Spleen (tissue), 11 donors: Measurements from ENCODE around the gene MYO6. TPM values are rescaled to one million over a fixed set of nuclear protein-coding genes. Genes with fewer than 3 reads are reported as not detected.

Experiments
- DNase-seq: peaks from one replicate; pipeline ENCODE4 v3.0.0-alpha.2; 2020
- H3K27ac ChIP-seq, 8 donors: fragments of 200-600 bp; sonication (generic) in 7 of 8; 1 replicate in 4 of 8; 2 replicates in 4 of 8; pipeline versions ENCODE4 v1.5.0 to v1.8.0; 2016 to 2021; ENCODE audit warnings: inconsistent platforms in 4 of 8, mild to moderate bottlenecking in 4 of 8, moderate library complexity in 1 of 8
- H3K27me3 ChIP-seq, 7 donors: fragments of 200-600 bp; sonication (generic) in 6 of 7; replicated peaks in 1 of 7; 1 replicate in 4 of 7; 2 replicates in 3 of 7; pipeline versions ENCODE4 v1.5.0 to v1.8.0; 2016 to 2021; ENCODE audit warnings: inconsistent platforms in 3 of 7, mild to moderate bottlenecking in 1 of 7
- H3K36me3 ChIP-seq, 6 donors: fragments of 200-600 bp; sonication (generic) in 5 of 6; 1 replicate in 4 of 6; 2 replicates in 2 of 6; pipeline versions ENCODE4 v1.5.0 to v1.8.0; 2016 to 2021; ENCODE audit warnings: inconsistent platforms in 2 of 6
- H3K4me1 ChIP-seq, 6 donors: fragments of 200-600 bp; sonication (generic) in 5 of 6; 1 replicate in 3 of 6; 2 replicates in 3 of 6; pipeline versions ENCODE4 v1.5.0 to v1.8.0; 2016 to 2021; ENCODE audit warnings: inconsistent platforms in 3 of 6
- H3K4me3 ChIP-seq, 8 donors: fragments of 200-600 bp; sonication (generic) in 7 of 8; 1 replicate in 4 of 8; 2 replicates in 4 of 8; pipeline versions ENCODE4 v1.5.0 to v1.8.0; 2016 to 2021; ENCODE audit warnings: inconsistent platforms in 4 of 8, mild to moderate bottlenecking in 4 of 8, moderate library complexity in 2 of 8
- H3K9me3 ChIP-seq, 8 donors: fragments of 200-600 bp; sonication (generic) in 7 of 8; 1 replicate in 4 of 8; 2 replicates in 4 of 8; pipeline versions ENCODE4 v1.5.0 to v1.8.0; 2016 to 2021; ENCODE audit warnings: inconsistent platforms in 4 of 8
- CTCF ChIP-seq, 11 experiments: fragments of 200-600 bp in 7 of 11; fragments of 450-650 bp in 4 of 11; sonication (generic) in 4 of 11; IDR thresholded peaks in 8 of 11; conservative IDR thresholded peaks in 3 of 11; 1 replicate in 7 of 11; 2 replicates in 4 of 11; pipeline versions ENCODE4 v1.4.0 to v1.8.0; 2016 to 2021; ENCODE audit warnings: antibody characterized with exemption in 11 of 11, inconsistent platforms in 4 of 11, mild to moderate bottlenecking in 1 of 11
- POLR2A ChIP-seq, 3 donors: fragments of 450-650 bp; IDR thresholded peaks; one replicate each; pipeline ENCODE4 v1.5.1; 2017; ENCODE audit warnings: antibody characterized with exemption in 3 of 3, mild to moderate bottlenecking in 1 of 3
- POLR2AphosphoS5 ChIP-seq, 3 donors: sonication (generic); formaldehyde crosslinking; IDR thresholded peaks; one replicate each; pipeline ENCODE4 v1.5.1; 2017; ENCODE audit warnings: antibody characterized with exemption in 3 of 3
- WGBS, 5 donors: extraction: QIAGEN DNeasy Blood & Tissue Kit in 3 of 5; methylation state at CpG; one replicate each; pipeline versions ENCODE4 v1.1.5 to v1.1.7; 2013 to 2018; 5-methylcytosine and 5-hydroxymethylcytosine counted together
- intact Hi-C: fragments of 100-400 bp; cut with DNase I; formaldehyde crosslinking; loops from one replicate; pipeline ENCODE4 v1.15.0; 2023; ENCODE audit warnings: low total_unique reads
- polyA plus RNA-seq, 3 donors: library from polyadenylated mRNA; stranded (reverse); fragments of 200-250 nt; gene quantifications; one replicate each; pipeline ENCODE4 v1.2.1, GENCODE V29; 2013
- total RNA-seq, 7 donors: library from RNA; depleted of rRNA in 3 of 7; stranded (reverse); fragments of >200 nt in 3 of 7; fragmentation: NEBNext Ultra II Directional in 4 of 7; extraction: Animal tissue kit (Norgen Biotek cat#: 25700) in 4 of 7; gene quantifications; one replicate each; pipeline versions ENCODE4 v1.1.0 to v1.2.1, GENCODE V29; 2016 to 2021
- donor health status: healthy with polysubstance abuse.
- donor health status: DM: no; HTN: no; CAD: no; lungs with moderate emphysema.
- donor health status: DM: no; HTN: no; CAD: no.
- donor health status: Bipolar disorder and iron deficiency.
- donor health status: healthy.
- donor health status: DM: no; HTN: no; CAD: no.
- donor health status: DM: yes; HTN: yes; CAD: no.

MYO6 gene
- total and polyA plus RNA-seq, 10 donors, result 4.2 to 29.1 (median 18.2) TPM

GRCh38 chr6:75864446-75864845 is 115.4 kb downstream of the MYO6 start:
- Histone ChIP-seq H3K4me1 (no peaks in the 10 kb centered on the region), H3K4me3 (no peak overlapping the region), H3K27ac (no peak overlapping the region), H3K36me3 (peaks cover 0 to 23% (median 1%) of the 10 kb centered on the region in 6 donors), H3K27me3 (no peaks in the 10 kb centered on the region), H3K9me3 (no peaks in the 10 kb centered on the region)
- no peak for DNase-seq
- intact Hi-C loops, result no loop called here
- WGBS, 5 donors, result 82 to 91% (median 85%) methylated on average over 2 of the region's 2 CpGs
- TF ChIP-seq POLR2A (IDR thresholded peaks at IDR 0.05), result no peak
- TF ChIP-seq POLR2AphosphoS5 (IDR thresholded peaks at IDR 0.05), result no peak
- TF ChIP-seq CTCF (IDR thresholded peaks at IDR 0.05 in 8 of 11, conservative IDR thresholded peaks at IDR 0.05 in 3 of 11), result no peak

- Histone ChIP-seq H3K36me3 (peaks cover 0 to 21% (median 2%) of the 10 kb centered on the region in 6 donors), H3K4me1 (no peaks in the 10 kb centered on the region), H3K27me3 (no peaks in the 10 kb centered on the region), H3K4me3 (no peak overlapping the region), H3K9me3 (no peaks in the 10 kb centered on the region), H3K27ac (no peak overlapping the region)
- WGBS, 5 donors, result 72 to 84% (median 78%) methylated on average over 1 of the region's 1 CpG
- no peak for DNase-seq
- no peak for TF ChIP-seq POLR2A (IDR thresholded peaks at IDR 0.05)
- no peak for TF ChIP-seq CTCF (IDR thresholded peaks at IDR 0.05 in 8 of 11, conservative IDR thresholded peaks at IDR 0.05 in 3 of 11)
- no peak for TF ChIP-seq POLR2AphosphoS5 (IDR thresholded peaks at IDR 0.05)
- intact Hi-C loops, result no loop called here
These were observed 121.3 kb downstream of the MYO6 start for GRCh38 chr6:75870389-75870788.

- no peaks in the 10 kb centered on the region for H3K9me3 ChIP-seq
- no peak for DNase-seq
- H3K4me1 ChIP-seq, result no peaks in the 10 kb centered on the region
- H3K27ac ChIP-seq, result no peak overlapping the region
- H3K36me3 ChIP-seq, result peaks cover 0 to 21% (median 2%) of the 10 kb centered on the region in 6 donors
- 83 to 91% (median 86%) methylated on average over 2 of the region's 2 CpGs for WGBS, 5 donors
- TF ChIP-seq POLR2AphosphoS5 (IDR thresholded peaks at IDR 0.05) (no peak), CTCF (IDR thresholded peaks at IDR 0.05 in 8 of 11, conservative IDR thresholded peaks at IDR 0.05 in 3 of 11) (no peak), POLR2A (IDR thresholded peaks at IDR 0.05) (no peak)
- intact Hi-C loops, result no loop called here
- no peaks in the 10 kb centered on the region for H3K27me3 ChIP-seq
- H3K4me3 ChIP-seq, result no peak overlapping the region
These were observed 125.2 kb downstream of the MYO6 start for GRCh38 chr6:75874224-75874623.

GRCh38 chr6:75876152-75876551 is 127.1 kb downstream of the MYO6 start:
- Histone ChIP-seq H3K4me1 (no peaks in the 10 kb centered on the region), H3K27ac (no peak overlapping the region), H3K9me3 (no peaks in the 10 kb centered on the region), H3K27me3 (no peaks in the 10 kb centered on the region), H3K4me3 (no peak overlapping the region), H3K36me3 (peaks cover 0 to 25% (median 2%) of the 10 kb centered on the region in 6 donors)
- intact Hi-C loops, result no loop called here
- no peak for DNase-seq
- TF ChIP-seq CTCF (IDR thresholded peaks at IDR 0.05 in 8 of 11, conservative IDR thresholded peaks at IDR 0.05 in 3 of 11) (no peak), POLR2AphosphoS5 (IDR thresholded peaks at IDR 0.05) (no peak), POLR2A (IDR thresholded peaks at IDR 0.05) (no peak)
